ENCODE data around the gene SMYD3.
A peak's percentile ranks its signal among the peaks of the same experiment; 100 is the strongest.

SMYD3 gene

DNA sequence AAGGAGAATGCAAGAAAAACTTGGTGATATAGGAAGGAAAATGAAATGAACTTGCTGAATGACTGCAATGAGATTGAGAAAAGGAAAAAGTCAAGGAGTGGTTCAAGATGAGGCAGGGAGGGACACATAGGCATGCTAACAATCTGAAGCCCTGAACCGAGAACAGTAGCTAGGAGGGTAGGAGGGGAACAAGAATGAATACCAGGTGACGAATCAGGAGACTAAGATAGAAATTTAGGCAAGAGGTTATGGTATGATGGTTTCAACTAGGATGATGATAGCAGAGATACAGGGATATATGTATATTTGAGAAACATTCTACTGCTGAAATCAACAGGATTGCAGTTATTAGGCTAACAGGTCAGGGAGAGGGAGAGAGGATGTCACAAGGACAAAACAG, 44.1 kb downstream of the SMYD3 start:
- no peak for DNase-seq

DNA sequence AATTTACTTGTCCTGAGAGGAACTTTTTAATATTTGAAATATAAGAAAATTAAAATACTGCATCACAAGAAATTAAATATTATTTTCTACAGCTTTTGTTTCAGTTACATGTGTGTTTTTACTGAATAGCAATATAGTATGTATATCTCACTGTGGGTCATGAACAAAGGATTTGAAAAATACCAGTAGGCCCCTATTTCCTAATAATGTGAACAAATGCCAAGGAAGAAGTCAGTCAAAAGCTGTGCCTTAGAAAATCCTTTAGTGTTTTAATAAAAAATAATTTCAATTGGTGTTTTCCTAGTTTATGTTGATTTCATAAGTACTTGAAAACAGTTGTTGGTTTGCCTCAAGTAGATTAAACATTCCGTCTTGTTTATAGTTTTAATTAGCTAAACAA, 46.7 kb downstream of the SMYD3 start:
- no peak for DNase-seq

DNA sequence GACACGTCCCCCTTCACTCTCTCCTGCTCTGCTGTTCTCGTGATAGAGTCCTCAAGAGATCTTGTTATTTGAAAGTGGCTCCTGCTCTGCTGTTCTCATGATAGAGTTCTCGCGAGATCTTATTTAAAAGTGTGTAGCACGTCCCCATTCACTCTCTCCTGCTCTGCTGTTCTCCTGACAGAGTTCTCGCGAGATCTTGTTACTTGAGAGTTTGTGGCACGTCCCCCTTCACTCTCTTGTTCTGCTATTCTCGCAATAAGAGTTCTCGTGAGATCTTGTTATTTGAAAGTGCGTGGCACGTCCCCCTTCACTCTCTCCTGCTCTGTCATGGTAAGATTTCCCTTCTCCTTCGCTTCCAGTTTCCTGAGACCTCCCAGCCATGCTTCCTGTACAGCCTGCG, 47.9 kb downstream of the SMYD3 start:
- no peak for DNase-seq

DNA sequence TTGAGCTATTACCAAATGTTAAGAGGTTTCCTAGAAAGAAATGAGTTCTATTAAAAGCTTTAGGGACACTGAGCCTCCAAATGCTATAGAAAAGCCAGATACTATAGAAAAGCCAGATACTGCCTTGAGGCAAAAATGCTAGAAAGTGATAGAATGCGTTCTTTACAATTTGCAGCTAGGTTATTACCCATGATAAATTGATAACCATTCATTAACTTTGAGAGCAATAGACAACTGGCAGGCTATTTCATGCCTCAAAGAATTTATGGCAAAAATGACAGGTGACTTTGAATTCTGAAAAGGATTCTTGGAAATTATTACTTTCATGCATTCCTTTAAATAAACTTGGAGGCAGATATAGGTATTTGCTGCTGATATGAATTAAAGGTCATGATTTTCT, 51.6 kb downstream of the SMYD3 start:
- DNase-seq = no peak

DNA sequence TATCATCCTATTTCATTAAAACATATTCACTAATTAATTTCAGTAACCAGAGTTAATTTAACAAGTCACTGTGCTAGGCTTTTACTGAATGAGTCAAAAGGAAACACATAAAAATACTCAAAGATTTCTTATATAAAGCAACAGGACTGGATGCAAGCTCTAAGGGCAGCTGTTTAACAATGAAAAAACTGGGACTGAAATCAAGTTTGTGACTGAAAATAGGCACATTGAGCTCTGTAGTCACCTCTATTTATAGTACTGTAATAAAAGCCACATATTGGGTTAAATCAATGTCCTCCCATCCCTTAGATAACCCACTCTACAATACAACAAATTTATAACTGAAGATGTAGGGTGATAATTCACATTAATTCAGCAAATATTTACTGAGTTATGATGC, 52.4 kb downstream of the SMYD3 start:
- no peak for DNase-seq

DNA sequence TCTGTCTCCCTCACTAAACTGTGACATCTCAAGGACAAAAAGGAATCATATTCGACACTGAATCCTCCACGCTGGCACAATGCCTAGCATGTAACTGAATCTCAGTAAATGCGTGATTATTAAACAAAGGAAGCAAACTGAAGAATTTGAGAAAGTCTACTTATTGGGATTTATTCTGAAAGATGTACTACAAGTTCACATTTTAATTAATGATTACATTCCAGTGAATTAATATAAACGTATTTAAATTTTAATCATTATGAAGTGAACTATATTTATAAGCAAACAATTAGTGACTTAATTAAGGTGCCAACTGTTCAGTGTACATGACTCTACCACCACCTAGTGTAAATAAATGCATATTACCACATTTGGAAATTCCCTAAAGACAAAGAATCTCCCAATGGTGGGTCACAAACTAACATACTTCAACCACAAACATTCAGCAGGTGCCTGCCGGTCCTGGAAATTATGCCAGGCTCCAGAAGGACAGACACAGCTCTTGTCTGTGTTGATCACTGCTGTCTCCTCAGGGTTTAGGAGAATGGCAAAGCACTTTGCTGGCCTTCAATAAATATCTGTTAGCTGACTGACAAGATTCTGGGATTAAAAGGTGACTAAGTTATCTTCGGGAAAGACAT, 56.3 kb downstream of the SMYD3 start:
- DNase-seq = no peak

DNA sequence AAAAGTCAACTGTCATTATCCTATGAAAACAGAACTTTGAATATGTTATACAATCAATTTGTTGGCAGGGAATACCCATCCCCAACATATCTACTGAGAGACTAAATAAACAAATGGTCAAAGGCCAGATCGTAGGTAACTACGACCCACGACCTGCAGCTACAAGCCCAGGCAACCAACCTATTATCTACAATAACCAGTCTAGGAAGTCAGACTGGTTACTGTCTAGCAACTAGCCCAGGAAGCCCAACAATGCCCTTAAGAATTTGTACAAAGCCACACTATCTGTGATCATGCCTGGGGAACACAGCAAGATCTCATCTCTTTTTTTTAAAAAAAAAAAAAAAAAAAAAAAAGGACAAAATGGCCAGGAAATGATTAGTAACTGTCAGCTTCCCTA, 58.7 kb downstream of the SMYD3 start:
- DNase-seq = no peak

DNA sequence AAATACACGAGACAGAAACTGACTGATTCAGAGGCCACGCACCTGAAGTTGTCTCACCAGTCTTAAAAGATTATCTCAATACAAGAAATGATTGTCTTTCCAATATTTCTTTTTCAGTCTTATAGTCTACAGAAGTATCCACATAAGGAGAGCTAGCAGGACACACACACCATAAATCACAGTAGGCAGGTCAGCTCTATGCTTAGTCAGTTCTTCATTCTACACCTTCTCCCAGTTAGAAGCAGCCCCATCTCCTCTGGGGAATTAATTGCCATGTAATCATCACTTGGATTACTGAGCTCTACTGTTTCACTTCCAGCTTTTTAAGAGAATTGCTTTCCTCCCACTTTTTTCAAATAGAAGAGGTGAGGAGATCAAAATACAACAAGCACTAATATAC, 59.6 kb downstream of the SMYD3 start:
- no peak for DNase-seq

DNA sequence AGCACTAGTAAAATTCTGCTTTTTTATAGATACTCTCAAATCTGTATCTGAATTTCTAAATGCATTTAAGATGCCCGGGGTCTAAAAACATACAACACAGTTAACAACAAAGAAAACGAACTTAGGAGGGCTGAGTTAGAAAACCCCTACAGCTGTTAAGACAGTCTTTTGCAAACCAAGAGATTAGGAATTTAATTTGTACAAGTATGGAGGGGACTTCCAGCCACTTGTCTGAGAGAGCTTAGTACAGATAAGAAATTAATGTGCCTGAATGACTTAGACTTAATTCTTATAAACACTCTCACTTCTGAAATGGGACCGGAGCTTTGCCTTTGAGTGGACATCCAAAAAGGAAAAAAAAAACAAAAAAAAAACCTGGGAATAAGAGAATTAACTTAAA, 61.6 kb downstream of the SMYD3 start:
- no peak for DNase-seq

DNA sequence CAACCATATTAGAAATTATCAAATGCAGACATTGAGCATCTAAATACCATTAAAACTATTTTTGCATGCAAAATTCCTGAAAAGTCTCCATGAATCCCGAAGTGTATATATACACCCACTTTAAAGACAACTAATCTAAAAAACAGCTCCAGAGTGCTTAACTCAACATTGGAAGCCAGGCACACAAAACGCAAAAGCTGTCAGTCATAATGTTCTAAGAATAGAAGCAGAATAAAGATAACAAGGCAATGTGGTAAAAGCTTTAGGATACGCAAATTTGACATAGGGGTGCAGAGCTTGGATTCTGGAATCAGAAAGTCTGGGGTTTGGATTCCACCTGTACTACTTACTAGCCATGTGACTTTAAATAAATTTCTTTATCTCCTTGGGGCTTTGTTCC, 62.5 kb downstream of the SMYD3 start:
- no peak for DNase-seq

DNA sequence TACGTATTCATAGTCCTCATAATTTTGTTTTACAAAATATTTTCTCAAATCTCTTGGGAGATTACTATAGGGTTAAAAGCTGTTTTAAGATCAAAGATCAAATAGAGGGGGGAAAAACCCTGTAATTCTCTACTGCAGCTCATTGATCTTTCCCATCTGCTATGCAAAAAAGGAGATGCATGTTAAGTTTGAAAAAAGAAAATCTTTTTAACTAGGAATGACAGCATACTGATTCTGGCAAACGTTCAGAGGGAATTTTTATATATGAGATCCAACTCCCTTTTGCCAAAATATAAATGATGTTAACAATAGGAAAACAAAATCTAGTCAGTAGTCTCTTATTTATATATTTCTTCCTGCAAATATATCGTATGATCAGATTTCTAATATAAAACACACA, 69.1 kb downstream of the SMYD3 start:
- DNase-seq = no peak

DNA sequence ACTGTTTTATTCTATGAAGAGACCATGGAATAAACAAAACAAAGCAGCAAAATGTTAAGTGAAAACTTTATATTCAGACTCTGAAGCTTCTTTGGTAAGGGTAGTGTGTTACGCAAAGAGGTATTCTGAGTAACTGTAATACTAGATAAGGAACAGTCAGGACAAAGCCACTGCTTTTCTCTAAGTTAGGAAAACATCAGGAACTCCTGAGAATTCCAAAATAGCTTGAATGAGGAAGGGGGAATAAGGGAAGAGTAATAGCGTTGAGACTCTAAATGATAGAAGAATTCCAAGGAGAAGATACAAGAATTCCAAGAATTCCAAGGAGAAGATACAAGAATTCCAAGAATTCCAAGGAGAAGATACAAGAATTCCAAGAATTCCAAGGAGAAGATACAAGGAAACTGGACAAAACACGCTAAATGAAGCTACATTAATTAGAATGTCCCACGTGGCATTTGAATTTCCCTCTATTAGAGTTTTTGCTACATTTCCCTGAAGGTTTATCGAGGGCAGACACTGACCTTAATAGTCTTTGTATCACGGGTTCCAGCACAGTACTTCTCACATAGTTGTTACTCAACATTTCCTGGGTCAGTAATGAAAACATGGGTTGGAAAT, 71.5 kb downstream of the SMYD3 start:
- DNase-seq = peak; percentile 48

DNA sequence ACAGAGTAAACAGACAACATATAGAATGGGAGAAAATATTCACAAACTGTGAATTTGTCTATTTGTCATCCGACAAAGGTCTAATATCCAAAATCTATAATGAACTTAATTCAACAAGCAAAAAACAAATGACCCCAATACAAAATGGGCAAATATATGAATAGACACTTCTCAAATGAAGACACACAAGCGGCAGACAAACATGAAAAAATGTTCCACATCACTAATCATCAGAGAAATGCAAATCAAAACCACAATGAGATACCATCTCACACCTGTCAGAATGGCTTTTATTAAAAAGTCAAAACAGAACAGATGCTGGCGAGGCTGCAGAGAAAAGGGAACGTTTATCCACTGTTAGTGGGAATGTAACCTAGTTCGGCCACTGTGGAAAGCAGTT, 72.7 kb downstream of the SMYD3 start:
- DNase-seq = no peak

DNA sequence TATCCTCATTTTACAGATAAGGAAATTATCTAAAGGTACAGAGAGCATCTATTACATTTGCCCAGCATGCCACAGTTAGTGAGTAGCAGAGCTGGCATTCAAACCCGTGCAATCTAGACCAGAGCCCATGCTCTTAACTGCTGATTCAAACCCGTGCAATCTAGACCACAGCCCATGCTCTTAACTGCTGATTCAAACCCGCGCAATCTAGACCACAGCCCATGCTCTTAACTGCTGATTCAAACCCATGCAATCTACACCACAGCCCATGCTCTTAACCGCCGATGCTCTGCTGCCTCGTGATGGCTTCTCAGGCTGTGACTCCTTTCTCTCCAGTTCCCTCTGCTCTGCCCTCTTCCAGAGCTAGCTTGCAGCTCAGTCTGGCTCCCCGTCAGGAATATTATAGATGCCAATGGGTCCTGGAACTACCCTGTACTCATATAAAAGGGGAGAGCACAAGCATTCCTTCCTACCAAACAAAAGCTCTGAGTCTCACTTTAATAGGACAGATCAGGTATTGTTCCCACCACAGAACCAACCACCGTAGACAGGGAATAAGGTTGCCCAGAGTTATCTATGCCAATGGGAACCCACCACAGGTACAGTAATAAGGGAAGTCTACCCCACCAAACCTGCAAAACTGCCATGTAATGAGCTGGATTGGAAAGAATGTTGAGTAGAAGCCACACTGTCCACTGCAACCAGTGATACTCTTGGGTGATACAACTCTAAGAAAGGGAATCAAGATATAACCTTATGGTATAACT, 78.4 kb downstream of the SMYD3 start:
- peak; percentile 96 for DNase-seq

DNA sequence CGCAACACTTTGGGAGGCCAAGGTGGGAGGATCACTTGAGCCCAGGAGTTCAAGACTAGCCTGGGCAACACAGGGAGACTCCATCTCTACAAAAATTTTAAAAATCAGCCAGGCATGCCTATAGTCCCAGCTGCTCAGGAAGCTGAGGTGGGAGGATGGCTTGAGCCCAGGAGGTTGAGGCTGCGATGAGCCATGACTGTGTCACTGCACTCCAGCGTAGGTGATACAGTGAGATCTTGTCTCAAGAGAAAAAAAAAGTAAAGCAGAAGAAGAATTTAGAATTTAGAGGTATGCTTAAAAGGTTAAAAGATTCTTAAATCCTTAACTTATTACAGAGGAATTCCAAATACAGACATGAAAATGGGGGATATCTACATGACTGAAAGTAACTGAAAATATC, 79.5 kb downstream of the SMYD3 start:
- no peak for DNase-seq

DNA sequence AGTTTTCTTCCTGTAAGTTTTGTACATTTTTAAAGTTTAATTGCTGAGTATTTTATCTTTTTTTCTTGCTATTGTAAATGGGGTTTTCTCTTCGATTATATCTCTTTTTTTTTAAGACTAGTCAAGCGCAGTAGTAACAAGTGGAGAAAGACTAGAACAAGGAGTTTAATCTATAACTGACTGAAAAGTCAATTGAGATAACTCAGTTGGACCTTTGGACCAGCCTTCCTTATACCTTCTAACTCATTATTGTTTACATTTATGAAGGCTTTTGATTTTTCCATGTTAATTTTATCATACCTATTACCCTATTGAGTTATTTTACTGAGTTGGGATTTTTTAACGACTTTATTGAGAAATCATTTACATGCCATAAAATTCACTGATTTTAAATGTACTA, 81.2 kb downstream of the SMYD3 start:
- no peak for DNase-seq

DNA sequence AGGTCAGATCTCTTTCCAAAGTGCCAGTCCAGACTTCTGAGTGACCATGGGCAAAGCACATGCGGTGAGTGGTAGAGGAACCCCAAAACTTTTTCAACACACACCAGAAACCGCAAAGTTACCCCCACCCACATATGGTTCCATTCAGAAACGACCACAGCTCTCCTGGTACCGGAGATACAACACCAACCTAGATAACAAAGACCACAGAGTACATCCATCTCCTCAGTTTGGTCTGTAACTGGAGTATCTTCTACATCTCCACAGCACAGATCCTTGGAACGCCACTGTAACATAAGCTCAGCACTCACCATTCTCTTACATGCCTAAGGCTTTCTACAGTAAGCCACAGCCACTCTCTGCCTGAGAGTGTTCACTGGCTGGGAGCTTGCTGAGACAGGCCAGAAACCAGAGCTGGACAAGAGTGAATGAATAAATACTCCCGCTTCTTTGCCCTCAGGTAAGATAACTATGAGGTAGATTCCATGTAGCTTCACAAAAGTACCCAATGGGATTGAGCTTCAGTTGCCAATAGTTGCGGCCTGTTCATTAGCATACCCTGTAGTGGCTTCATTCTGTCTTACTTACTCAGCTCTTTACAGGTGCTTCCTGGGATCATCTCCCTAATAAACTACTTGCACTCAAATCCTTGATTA, 81.8 kb downstream of the SMYD3 start:
- no peak for DNase-seq

DNA sequence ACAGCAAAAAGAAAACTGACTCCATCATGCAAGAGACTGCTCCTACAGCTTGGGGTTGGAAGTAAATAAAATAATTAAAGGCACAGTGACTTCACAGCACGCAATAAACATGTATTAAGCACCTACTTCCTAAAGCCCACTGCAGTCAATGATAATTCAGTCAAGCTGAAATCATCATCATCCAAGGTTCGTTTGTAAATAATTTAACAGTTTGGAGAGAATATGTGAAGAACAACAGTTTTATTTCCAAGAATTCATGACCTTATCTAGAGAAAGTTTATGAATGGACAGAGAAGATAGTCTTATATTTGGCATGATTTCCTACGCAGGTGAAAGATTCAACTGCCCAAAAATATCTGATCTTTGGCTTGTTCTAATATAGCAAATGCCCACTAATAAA, 86.8 kb downstream of the SMYD3 start:
- no peak for DNase-seq

DNA sequence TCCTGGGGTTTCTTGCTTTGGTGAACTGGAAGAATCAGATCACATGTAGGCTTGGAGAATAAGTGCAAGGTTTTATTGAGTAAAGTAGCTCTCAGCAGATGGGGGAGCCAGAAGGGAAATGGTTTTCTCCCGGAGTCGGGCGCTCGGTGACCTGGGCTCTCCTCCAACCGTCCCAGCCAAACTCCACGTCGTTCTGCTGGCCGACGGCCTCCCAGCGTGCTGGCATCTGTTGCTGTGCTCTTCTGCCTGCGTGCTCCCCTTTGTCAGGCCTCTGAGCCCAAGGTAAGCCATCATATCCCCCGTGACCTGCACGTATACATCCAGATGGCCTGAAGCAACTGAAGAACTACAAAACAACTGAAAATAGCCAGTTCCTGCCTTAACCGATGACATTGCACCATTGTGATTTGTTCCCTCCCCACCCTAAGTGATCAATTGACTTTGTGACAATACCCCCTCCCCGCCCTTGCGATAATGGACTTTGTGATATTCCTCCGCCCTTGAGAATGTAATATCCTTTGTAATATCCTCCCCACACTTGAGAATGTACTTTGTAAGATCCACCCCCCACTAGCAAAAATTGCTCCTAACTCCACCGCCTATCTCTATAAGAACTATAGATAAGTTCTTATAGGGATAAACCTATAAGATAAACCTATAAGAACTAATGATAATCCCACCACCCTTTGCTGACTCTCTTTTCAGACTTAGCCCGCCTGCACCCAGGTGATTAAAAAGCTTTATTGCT, 88.3 kb downstream of the SMYD3 start:
- no peak for DNase-seq

DNA sequence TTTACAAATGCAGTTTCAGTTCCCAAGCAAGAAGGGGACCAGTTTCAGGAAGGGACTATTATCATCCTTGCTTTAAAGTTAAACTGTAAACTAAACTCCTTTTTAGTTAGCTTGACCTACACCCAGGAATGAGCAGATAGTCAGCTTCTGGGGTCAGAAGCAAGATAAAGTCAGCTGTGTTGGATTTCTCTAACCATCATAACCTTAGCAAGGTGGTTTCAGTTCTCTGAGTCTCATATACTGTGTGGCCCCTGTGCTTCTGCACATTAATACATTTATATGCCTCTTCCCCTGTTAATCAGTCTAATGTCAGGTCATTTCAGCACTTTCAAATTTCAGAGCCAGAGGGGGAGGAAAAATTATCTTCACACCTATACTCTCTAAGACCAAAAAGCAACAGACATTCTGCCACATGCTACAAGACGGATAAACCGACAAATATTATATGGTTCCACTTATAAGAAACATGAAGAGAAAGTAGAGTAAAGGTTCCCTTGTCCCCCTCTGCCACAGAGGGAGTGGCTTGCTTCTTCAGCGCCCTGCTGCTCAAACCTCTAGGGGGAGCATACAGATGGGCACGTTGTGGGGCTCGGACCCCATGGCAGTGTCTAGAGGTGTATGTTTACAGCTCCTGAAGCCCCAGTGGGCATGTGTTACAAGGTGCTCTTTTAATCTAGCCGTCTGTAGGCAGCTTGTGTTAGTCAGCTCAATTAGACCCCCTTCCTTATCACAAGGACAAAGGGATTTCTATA, 89.1 kb downstream of the SMYD3 start:
- DNase-seq = no peak

DNA sequence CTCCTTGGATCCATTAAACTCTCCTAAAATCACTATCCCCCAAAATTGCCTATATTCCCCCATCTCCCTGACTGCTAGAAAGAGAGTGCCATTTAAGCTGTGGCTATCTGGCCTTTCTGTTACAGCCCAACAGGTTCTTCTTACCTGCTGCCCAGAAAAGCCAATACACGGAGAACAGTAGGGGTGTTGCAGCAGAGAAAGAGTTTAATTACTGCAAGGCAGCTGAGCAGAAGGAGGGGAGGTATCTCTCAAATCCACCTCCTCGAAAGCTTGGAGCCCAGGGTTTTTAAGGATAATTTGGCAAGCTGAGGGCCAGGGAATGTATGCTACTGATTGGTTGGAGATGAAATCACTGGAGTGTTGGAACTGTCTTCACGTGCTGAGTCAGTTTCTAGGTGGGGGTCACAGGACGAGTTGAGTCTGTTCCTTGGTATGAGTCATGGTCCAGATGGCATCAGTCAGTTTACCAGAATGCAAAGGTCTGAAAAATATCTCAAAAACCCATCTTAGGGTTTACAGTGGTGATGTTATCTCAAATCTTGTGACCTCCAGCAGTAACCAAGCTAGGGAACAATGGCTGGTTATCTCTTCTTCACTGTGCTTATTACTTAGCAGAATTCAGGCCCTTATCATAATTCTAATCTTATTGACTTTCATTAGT, 89.8 kb downstream of the SMYD3 start:
- peak; percentile 49 for DNase-seq

DNA sequence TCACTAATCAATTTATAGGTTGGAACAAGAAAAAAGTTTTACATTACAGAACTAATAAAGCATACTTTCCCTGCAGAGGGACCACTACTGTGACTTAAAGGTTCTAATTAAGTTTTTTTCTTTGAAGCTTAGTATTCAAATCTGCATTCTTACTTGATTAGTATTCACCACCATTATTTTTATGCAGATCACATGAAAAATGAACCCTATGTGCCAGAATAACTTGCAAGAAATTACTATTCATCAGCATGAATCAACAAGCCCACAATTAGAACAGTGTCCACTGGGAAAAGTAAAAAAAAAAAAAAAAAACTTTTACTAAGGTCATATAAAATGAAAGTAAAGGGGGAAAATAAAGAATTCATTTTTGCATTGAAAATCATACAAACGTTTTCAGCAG, 90.8 kb downstream of the SMYD3 start:
- no peak for DNase-seq

All from fibroblast of skin of scalp (primary cell).